Measurements from ENCODE around the gene ASTN2.

- TF ChIP-seq CTCF (IDR thresholded peaks at IDR 0.05; ENCODE audit: extremely low read depth in 1 of 2, insufficient read depth in 1 of 2, low read depth in 1 of 2, low read length in 2 of 2) (no peak), POLR2AphosphoS5 (IDR thresholded peaks at IDR 0.05; ENCODE audit: insufficient read depth, low read depth, low read length) (no peak)
Measured at GRCh38 chr9:117088786-117089185, 326.1 kb downstream of the ASTN2 start.

Measured in endothelial cell of umbilical vein (primary cell).